Left lung (tissue), 10 donors: ENCODE measurements around the gene ZNF605. TPM values are rescaled to one million over a fixed set of nuclear protein-coding genes. Genes with fewer than 3 reads are reported as not detected.

Experiments
- ATAC-seq: fragments of 200-7000 bp; cut with Tn5 transposase; one replicate; pipeline ENCODE4 v1.9.1; 2020; ENCODE audit warnings: moderate library complexity
- DNase-seq, 4 donors: peaks; one replicate each; pipeline ENCODE4 v3.0.0-alpha.2; 2013 to 2020
- H3K27ac ChIP-seq, 2 donors: fragments of 200-600 bp; sonication (generic) in 1 of 2; one replicate each; pipeline versions ENCODE4 v1.5.0 to v1.8.0; 2020 to 2021
- H3K27me3 ChIP-seq, 2 donors: fragments of 200-600 bp; sonication (generic) in 1 of 2; one replicate each; pipeline versions ENCODE4 v1.5.0 to v1.8.0; 2020 to 2021
- H3K36me3 ChIP-seq, 2 donors: fragments of 200-600 bp; sonication (generic) in 1 of 2; one replicate each; pipeline versions ENCODE4 v1.5.0 to v1.8.0; 2020 to 2021
- H3K4me1 ChIP-seq, 2 donors: fragments of 200-600 bp; one replicate each; pipeline ENCODE4 v1.8.0; 2021
- H3K4me3 ChIP-seq, 2 donors: fragments of 200-600 bp; sonication (generic) in 1 of 2; one replicate each; pipeline versions ENCODE4 v1.5.0 to v1.8.0; 2020 to 2021; ENCODE audit warnings: mild to moderate bottlenecking in 1 of 2
- H3K9me3 ChIP-seq, 2 donors: fragments of 200-600 bp; sonication (generic) in 1 of 2; one replicate each; pipeline versions ENCODE4 v1.5.0 to v1.8.0; 2020 to 2021
- CTCF ChIP-seq, 2 donors: fragments of 200-600 bp; sonication (generic) in 1 of 2; IDR thresholded peaks; one replicate each; pipeline versions ENCODE4 v1.5.0 to v1.8.0; 2021; ENCODE audit warnings: antibody characterized with exemption in 2 of 2
- intact Hi-C, 2 donors: fragments of 100-400 bp; cut with DNase I; formaldehyde crosslinking; loops; one replicate each; pipeline versions ENCODE4 v1.11.2 to v1.14.2; 2022
- polyA plus RNA-seq, 6 donors: library from polyadenylated mRNA; unstranded; fragments of 120-200 nt; gene quantifications; one replicate each; pipeline ENCODE4 v1.2.1, GENCODE V29; 2013; ENCODE audit not compliant: insufficient read length in 6 of 6
- total RNA-seq, 2 donors: library from RNA; stranded (reverse); fragmentation: NEBNext Ultra II Directional; extraction: Animal tissue kit (Norgen Biotek cat#: 25700); gene quantifications; one replicate each; pipeline ENCODE4 v1.2.1, GENCODE V29; 2021
- donor health status: DM: no; HTN: yes; CAD: no.
- donor health status: DM: no; HTN: no; CAD: no.

Gene ZNF605
- total and polyA plus RNA-seq, 8 donors: 14.7 to 28.7 (median 24.4) TPM

DNA sequence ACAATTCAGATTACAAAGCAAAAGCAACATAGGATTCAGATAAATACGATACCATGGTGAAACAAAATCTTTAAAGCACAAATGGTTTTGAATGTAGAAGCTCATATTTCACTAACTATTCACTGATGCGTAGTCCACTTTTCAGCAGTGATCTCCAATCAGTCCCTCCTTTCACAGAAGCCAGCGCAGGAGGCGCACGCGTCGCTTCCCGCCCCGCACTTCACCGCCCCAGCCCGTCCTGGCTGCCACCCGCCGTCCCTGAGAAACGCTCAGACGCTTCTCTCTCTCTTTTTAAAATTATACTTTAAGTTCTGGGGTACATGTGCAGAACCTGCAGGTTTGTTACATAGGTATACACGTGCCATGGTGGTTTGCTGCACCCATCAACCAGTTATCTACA lies 48.9 kb downstream of the ZNF605 start:
- ATAC-seq: no peak
- Histone ChIP-seq H3K36me3 (no peaks in the 10 kb centered on the region), H3K4me1 (peaks cover 0 to 10% of the 10 kb centered on the region in 2 donors), H3K9me3 (peaks cover 0 to 58% of the 10 kb centered on the region in 2 donors), H3K27me3 (peaks cover 10 to 54% of the 10 kb centered on the region in 2 donors), H3K27ac (no peak overlapping the region), H3K4me3 (no peak overlapping the region)
- TF ChIP-seq CTCF (IDR thresholded peaks at IDR 0.05): no peak
- intact Hi-C loops: no loop called here
- no peak for DNase-seq

- no peaks in the 10 kb centered on the region for H3K36me3 ChIP-seq
- H3K9me3 ChIP-seq: peaks cover 0 to 48% of the 10 kb centered on the region in 2 donors
- ATAC-seq (peak; percentile 33), DNase-seq (peak; percentile 54 to 93 (median 74))
- TF ChIP-seq CTCF (IDR thresholded peaks at IDR 0.05): peak; percentile 76 to 85
- peaks cover 0 to 10% of the 10 kb centered on the region in 2 donors for H3K4me1 ChIP-seq
- H3K4me3 ChIP-seq: peak overlapping the region in 1 of 2 donors; percentile 5
- intact Hi-C loops: no loop called here
- peaks cover 10 to 54% of the 10 kb centered on the region in 2 donors for H3K27me3 ChIP-seq
- H3K27ac ChIP-seq: no peak overlapping the region
These were observed 51.3 kb downstream of the ZNF605 start for GRCh38 chr12:132904718-132905328.

GRCh38 chr12:132899033-132899432 lies 57.1 kb downstream of the ZNF605 start:
- H3K36me3 ChIP-seq: no peaks in the 10 kb centered on the region
- H3K4me3 ChIP-seq: no peak overlapping the region
- H3K9me3 ChIP-seq: peaks cover 0 to 29% of the 10 kb centered on the region in 2 donors
- intact Hi-C loops: no loop called here
- H3K4me1 ChIP-seq: no peaks in the 10 kb centered on the region
- H3K27me3 ChIP-seq: no peaks in the 10 kb centered on the region
- DNase-seq (no peak), ATAC-seq (no peak)
- TF ChIP-seq CTCF (IDR thresholded peaks at IDR 0.05): no peak
- no peak overlapping the region for H3K27ac ChIP-seq

- peaks cover 0 to 16% of the 10 kb centered on the region in 2 donors for H3K4me1 ChIP-seq
- H3K27me3 ChIP-seq: no peaks in the 10 kb centered on the region
- no peak for ATAC-seq
- DNase-seq: no peak
- intact Hi-C loops: no loop called here
- H3K9me3 ChIP-seq: no peaks in the 10 kb centered on the region
- H3K27ac ChIP-seq: no peak overlapping the region
- peaks cover 0 to 11% of the 10 kb centered on the region in 2 donors for H3K36me3 ChIP-seq
- TF ChIP-seq CTCF (IDR thresholded peaks at IDR 0.05): no peak
- no peak overlapping the region for H3K4me3 ChIP-seq
These were observed 67.3 kb downstream of the ZNF605 start for GRCh38 chr12:132888852-132889251.

- peak within 1 kb of the TSS; percentile 97 to 99 for H3K27ac ChIP-seq
- peaks cover 0 to 16% of the 10 kb centered on the region in 2 donors for H3K4me1 ChIP-seq
- intact Hi-C loops: no loop called here
- H3K4me3 ChIP-seq: peak within 1 kb of the TSS; percentile 77 to 94
- peaks cover 0 to 18% of the 10 kb centered on the region in 2 donors for H3K36me3 ChIP-seq
- TF ChIP-seq CTCF (IDR thresholded peaks at IDR 0.05): no peak
- ATAC-seq (peak; percentile 100), DNase-seq (peak; percentile 96 to 99 (median 98))
- H3K9me3 ChIP-seq: no peaks in the 10 kb centered on the region
- H3K27me3 ChIP-seq: no peaks in the 10 kb centered on the region
These were observed 68.4 kb downstream of the ZNF605 start, which contains the start of gene CHFR for GRCh38 chr12:132887513-132888351. Gene CHFR (minus strand): TSS chr12:132887605. CDS start chr12:132887328, 277 bp downstream.
